ENCODE measurements around the gene CD300A.

Gene CD300A

DNA sequence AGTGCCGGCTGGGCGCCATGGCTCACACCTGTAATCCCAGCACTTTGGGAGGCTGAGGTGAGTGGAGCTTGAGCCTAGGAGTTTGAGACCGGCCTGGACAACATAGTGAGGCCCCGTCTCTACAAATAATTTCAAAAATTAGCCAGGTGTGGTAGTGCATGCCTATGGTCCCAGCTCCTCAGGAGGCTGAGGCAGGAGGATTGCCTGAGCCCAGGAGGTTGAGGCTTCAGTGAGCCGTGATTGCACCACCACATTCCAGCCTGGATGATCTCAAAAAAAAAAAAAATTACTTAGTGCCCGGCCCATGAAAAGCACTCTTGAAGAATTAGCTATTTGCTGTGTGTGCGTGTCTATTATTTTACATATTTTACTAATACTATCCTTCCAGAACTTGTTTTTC lies 24.9 kb upstream of the CD300A start:
- DNase-seq, result no peak

DNA sequence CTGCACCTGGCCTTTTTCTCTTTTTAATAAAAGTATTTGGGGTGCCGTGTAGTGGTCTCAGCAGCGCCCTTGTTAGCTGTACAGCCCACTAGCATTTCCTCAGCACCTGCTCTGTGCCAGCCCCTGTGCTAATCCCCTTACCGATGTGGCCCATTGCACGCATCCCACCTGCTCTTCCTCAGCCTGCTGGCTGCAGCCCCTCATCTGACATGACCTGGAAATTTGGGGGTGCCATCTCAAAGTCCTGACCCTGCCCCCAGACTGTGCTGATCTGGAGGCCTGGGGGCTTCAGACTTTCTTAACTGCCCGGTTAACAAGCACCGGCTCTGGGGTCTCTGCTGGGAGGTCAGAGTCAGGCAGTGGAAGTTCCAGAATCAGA lies 24.2 kb upstream of the CD300A start:
- DNase-seq, result no peak

DNA sequence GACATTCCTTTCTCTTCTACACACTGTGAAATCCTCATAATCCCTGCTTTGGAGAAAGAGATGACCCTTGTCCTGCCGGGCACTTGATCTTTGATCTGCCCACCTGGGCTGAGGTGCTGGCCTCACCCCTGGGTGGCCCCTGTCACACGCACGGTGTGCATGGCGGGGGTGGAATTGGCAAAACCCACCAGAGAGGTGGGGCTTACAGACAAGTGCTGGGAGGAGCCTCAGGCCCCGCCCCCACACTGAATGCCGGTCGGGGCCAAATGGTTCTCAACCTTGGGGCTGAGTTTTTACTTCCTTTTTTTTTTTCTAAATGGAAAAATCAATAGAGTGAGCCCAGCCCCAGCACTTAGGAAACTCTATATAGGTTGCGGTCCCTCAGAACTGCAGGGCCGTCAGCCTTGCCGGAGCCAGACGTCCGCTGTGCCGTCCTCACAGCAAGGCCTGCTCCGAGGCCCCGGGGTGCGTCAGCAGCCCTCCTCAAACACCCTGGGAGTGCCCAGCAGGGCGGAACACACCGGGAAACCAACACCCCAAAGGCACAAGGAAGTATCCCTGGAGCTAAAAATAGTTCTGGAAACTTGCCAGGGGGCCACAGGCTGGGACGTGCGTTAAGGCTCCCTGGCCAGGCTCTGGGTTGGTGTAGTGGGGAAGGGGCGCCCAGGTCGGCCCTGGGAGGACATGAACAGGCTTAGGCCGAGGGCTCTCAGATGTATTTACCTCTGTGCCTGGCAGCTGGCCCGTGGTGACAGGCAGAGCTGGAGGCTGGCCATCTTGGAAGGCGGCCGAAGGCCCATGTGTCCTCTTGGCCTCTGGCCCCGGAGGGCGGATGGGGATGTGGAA lies 23.5 kb upstream of the CD300A start:
- DNase-seq, result no peak

GRCh38 chr17:74443516-74444296 lies 22.7 kb upstream of the CD300A start:
- DNase-seq, result no peak

GRCh38 chr17:74444406-74444805 lies 22.0 kb upstream of the CD300A start:
- no peak for DNase-seq

- no peak for DNase-seq
Measured at GRCh38 chr17:74445158-74445557, 21.3 kb upstream of the CD300A start.

- DNase-seq, result peak; percentile 75 to 82
Measured at GRCh38 chr17:74446551-74447500, 19.6 kb upstream of the CD300A start.

DNA sequence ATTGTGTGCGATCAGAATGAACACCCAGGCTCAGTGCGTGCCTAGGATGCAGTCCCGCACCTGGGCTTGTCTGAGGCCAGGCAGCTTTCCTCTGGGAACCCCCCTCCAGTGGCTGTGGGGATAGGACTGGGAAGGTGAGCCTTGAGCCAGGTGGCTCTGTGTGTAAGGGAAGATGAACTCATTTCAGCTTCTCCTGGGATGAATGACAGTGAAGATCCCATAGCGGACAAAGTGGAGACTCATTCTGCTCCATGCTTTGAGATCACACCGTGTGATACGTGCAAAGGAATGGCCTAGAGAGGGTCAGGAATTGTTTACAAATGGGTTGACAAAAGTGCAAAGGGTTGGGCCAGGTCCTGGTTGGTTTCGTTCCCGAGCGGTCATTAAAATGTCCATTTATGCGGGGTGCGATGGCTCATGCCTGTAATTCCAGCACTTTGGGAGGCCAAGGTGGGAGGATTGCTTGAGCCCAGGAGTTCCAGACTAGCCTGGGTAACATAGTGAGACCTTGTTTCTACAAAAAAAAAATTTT lies 18.7 kb upstream of the CD300A start:
- DNase-seq, result no peak

DNA sequence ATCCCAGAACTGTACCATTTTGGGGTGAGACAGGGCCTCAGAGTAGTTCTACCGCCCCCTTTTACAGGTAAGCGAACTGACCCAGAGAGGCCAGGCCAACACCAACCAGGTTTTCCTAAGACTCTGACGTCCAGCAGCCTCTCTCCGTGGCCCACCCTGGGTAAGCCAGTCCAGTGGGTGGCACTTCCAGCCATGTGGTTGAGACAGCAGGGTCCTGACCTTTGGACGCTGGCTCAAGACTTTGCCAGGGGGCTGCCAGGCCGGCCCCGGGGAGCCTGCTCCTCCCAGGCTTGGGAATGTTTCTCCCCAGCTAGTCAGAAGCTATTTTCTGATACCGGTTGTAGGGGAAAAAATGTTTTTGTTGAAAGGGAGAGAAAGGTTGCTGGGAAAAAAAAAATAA lies 17.7 kb upstream of the CD300A start:
- no peak for DNase-seq

- no peak for DNase-seq
Measured at GRCh38 chr17:74449306-74449705, 17.1 kb upstream of the CD300A start.

DNA sequence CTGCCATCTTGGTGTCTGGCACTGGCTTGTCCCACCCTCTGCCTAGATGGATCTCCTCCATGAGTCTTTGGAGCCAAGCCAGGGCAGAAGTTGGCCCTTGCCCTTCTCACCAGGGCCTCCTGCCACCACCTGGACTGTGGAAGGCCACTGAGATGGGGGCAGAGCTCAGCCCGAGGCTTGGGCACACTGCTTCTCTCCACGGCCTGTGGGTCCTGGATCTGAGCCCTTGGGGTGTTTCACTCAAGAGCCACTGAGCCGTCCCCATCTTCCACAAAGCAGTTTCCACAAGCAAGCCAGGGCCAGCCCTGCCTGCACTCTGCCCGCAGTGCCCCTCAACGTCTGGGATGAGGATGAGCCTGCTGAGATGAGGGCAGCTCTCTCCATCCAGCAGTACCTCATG lies 16.7 kb upstream of the CD300A start:
- DNase-seq, result no peak

- DNase-seq, result no peak
Measured at GRCh38 chr17:74450231-74450630, 16.2 kb upstream of the CD300A start.

GRCh38 chr17:74450925-74451403 lies 15.5 kb upstream of the CD300A start:
- no peak for DNase-seq

- DNase-seq, result no peak
Measured at GRCh38 chr17:74451557-74451956, 14.9 kb upstream of the CD300A start.

GRCh38 chr17:74452033-74452840 lies 14.2 kb upstream of the CD300A start:
- no peak for DNase-seq

DNA sequence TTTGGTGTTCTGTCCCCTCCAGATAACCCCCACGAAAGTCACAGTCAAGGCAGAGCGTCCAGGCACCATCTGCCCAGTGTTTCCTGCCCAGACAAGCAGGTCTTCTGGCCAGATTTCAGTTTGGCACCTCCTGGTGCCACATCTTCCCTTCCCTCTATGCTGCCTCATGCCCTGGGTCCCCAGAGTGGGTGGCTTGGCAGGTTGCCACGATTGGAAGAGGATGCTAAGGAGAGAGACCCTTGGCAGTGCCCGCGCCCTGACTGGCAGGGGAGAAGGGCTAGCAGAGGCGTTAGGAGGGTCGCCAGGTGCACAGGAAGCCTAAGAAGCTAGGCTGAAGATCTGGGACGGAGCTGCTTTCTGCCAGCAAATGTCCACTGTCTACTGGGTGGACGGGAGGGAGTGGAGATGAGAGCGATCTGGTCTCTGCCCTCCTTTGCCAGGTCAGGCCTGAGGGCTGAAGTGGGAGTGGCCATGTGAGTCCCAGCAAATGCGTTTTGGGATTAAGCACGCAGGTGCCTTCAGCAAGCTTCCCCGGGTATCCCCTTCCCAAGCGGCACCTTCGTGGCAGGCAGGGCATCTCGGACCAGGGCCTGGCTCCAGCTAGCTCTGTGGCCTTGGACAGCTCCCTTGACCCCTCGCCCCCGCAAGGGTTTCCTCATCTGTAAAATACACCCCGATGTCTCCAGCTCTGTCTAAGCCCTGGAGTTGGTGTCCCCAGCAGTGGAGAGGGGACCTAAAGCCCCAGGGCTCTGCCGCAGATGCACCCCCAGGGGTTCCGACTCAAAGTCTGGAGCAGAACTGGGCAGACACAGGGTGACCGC lies 13.4 kb upstream of the CD300A start:
- no peak for DNase-seq

GRCh38 chr17:74453665-74454196 lies 12.7 kb upstream of the CD300A start:
- peak in 1 of 2 experiments; percentile 86 for DNase-seq

DNA sequence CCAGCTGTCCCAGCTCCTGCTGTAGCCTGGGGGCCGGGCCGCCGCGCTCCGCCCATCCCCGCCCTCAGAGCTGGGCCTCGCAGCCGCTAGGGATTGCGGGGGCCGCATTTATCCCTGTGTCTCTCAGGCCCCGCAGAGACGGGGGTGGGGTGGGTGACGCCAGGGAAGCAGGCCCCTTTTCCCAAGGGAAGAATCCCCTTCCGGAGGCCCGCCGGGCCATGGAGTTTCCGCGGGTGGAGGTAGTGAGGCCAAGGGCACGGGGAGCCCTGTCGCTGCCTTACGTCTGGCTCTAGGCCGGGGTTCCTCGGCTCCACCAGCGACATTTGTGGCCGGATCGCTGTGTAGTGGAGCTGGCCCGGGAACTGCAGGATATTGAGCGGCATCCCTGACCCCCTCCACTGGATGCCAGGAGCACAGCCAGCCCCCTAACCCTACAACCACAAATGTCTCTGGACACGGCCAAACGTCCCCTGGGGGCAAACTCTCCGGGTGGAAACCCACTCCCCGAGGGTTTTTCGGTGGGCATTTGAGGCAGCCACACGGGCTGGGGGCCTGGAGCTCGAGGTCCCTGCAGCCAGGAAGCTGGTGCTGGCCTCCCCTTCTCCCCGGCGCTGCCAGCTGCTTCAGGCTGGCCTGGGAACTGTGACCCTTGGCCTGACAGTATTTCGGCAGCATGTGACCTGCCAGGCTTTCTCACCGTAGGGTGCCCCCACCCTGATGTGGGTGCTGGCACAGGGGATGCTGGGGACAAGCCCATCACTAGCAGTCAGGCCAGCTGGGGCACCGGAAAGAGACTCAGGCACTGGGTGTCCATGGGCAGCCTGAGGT lies 12.0 kb upstream of the CD300A start:
- DNase-seq, result peak in 1 of 2 experiments; percentile 81

DNA sequence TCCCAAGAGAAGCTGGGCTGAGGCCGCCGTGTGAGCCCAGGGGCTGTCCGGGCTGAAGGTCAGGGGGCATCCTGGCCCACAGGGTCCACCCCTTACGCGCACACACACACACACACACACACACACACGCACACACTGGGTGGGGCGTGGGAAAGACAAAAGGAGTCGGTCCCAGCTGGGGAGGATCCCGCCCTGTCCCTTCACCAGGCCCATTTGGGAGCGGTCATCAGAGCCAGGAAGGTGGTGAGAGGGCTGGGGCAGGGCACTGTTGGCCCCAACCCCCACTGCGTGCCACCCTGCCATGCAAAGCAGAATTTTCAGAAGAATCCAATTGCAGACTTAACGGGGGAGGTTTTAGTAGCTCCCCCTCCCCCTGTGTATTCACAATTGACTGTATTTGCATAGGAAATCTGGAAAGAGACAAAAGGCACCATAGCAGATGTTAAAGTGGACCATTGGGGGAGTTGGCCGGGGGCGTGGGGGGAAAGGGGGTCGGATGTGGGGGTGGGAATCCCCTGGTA lies 11.3 kb upstream of the CD300A start:
- DNase-seq, result no peak
